ENCODE data around the gene FANCC. TPM values are rescaled to one million over a fixed set of nuclear protein-coding genes. Genes with fewer than 3 reads are reported as not detected.

FANCC gene
- total RNA-seq, 1 donor, result 5.4 TPM

GRCh38 chr9:95341293-95341962, 23.9 kb upstream of the FANCC start:
- H3K27me3 ChIP-seq (ENCODE audit: insufficient read depth, low read length), result no peaks in the 10 kb centered on the region
- peak; percentile 36 for TF ChIP-seq CTCF (IDR thresholded peaks at IDR 0.05; ENCODE audit: extremely low read depth, low read depth, low read length)
- H2AFZ ChIP-seq (ENCODE audit: low read length), result no peak overlapping the region
- H3K27ac ChIP-seq (ENCODE audit: low read depth, low read length), result no peak overlapping the region
- no peak overlapping the region for H3K4me2 ChIP-seq (ENCODE audit: insufficient read depth, low read length)
- H3K4me3 ChIP-seq (ENCODE audit: insufficient read depth, low read length), result no peak overlapping the region
- peaks cover 3% of the 10 kb centered on the region for H3K9me3 ChIP-seq (ENCODE audit: low read depth, low read length)
- no peaks in the 10 kb centered on the region for H3K79me2 ChIP-seq (ENCODE audit: insufficient read depth, low read length)
- no peaks in the 10 kb centered on the region for H3K36me3 ChIP-seq (ENCODE audit: insufficient read depth, low read length)
- no peaks in the 10 kb centered on the region for H4K20me1 ChIP-seq (ENCODE audit: insufficient read depth, low read length)
- H3K4me1 ChIP-seq (ENCODE audit: insufficient read depth, low read length), result no peaks in the 10 kb centered on the region
- DNase-seq (ENCODE audit: insufficient read length, low spot score, missing footprints), result peak; percentile 80

GRCh38 chr9:95338243-95338642, 20.7 kb upstream of the FANCC start:
- TF ChIP-seq CTCF (IDR thresholded peaks at IDR 0.05; ENCODE audit: extremely low read depth, low read depth, low read length), result no peak
- no peaks in the 10 kb centered on the region for H3K36me3 ChIP-seq (ENCODE audit: insufficient read depth, low read length)
- H3K4me2 ChIP-seq (ENCODE audit: insufficient read depth, low read length), result no peak overlapping the region
- no peaks in the 10 kb centered on the region for H4K20me1 ChIP-seq (ENCODE audit: insufficient read depth, low read length)
- no peaks in the 10 kb centered on the region for H3K79me2 ChIP-seq (ENCODE audit: insufficient read depth, low read length)
- H3K27me3 ChIP-seq (ENCODE audit: insufficient read depth, low read length), result no peaks in the 10 kb centered on the region
- no peak overlapping the region for H2AFZ ChIP-seq (ENCODE audit: low read length)
- no peaks in the 10 kb centered on the region for H3K4me1 ChIP-seq (ENCODE audit: insufficient read depth, low read length)
- H3K4me3 ChIP-seq (ENCODE audit: insufficient read depth, low read length), result no peak overlapping the region
- peaks cover 3% of the 10 kb centered on the region for H3K9me3 ChIP-seq (ENCODE audit: low read depth, low read length)
- no peak overlapping the region for H3K27ac ChIP-seq (ENCODE audit: low read depth, low read length)
- no peak for DNase-seq (ENCODE audit: insufficient read length, low spot score, missing footprints)

- no peak overlapping the region for H3K4me2 ChIP-seq (ENCODE audit: insufficient read depth, low read length)
- no peak overlapping the region for H3K4me3 ChIP-seq (ENCODE audit: insufficient read depth, low read length)
- no peak for DNase-seq (ENCODE audit: insufficient read length, low spot score, missing footprints)
- no peaks in the 10 kb centered on the region for H3K27me3 ChIP-seq (ENCODE audit: insufficient read depth, low read length)
- H2AFZ ChIP-seq (ENCODE audit: low read length), result no peak overlapping the region
- H3K9me3 ChIP-seq (ENCODE audit: low read depth, low read length), result peaks cover 3% of the 10 kb centered on the region
- H3K4me1 ChIP-seq (ENCODE audit: insufficient read depth, low read length), result no peaks in the 10 kb centered on the region
- no peak overlapping the region for H3K27ac ChIP-seq (ENCODE audit: low read depth, low read length)
- no peaks in the 10 kb centered on the region for H3K79me2 ChIP-seq (ENCODE audit: insufficient read depth, low read length)
- no peaks in the 10 kb centered on the region for H3K36me3 ChIP-seq (ENCODE audit: insufficient read depth, low read length)
- peak; percentile 55 for TF ChIP-seq CTCF (IDR thresholded peaks at IDR 0.05; ENCODE audit: extremely low read depth, low read depth, low read length)
- H4K20me1 ChIP-seq (ENCODE audit: insufficient read depth, low read length), result no peaks in the 10 kb centered on the region
Measured at GRCh38 chr9:95336281-95336680, 18.8 kb upstream of the FANCC start.

GRCh38 chr9:95333426-95333825, 15.9 kb upstream of the FANCC start:
- Histone ChIP-seq H3K9me3 (ENCODE audit: low read depth, low read length) (peaks cover 3% of the 10 kb centered on the region), H4K20me1 (ENCODE audit: insufficient read depth, low read length) (no peaks in the 10 kb centered on the region), H3K4me3 (ENCODE audit: insufficient read depth, low read length) (no peak overlapping the region), H3K36me3 (ENCODE audit: insufficient read depth, low read length) (no peaks in the 10 kb centered on the region), H3K79me2 (ENCODE audit: insufficient read depth, low read length) (no peaks in the 10 kb centered on the region), H3K4me2 (ENCODE audit: insufficient read depth, low read length) (no peak overlapping the region), H3K27me3 (ENCODE audit: insufficient read depth, low read length) (no peaks in the 10 kb centered on the region), H3K27ac (ENCODE audit: low read depth, low read length) (no peak overlapping the region), H2AFZ (ENCODE audit: low read length) (no peak overlapping the region), H3K4me1 (ENCODE audit: insufficient read depth, low read length) (no peaks in the 10 kb centered on the region)
- TF ChIP-seq CTCF (IDR thresholded peaks at IDR 0.05; ENCODE audit: extremely low read depth, low read depth, low read length), result no peak
- DNase-seq (ENCODE audit: insufficient read length, low spot score, missing footprints), result no peak

Measured in osteoblast (primary cell).